NCI-H128 (cell line): ENCODE results near the gene SIN3B.
"Not testable (repeated sequence)": the region's sequence is repeated elsewhere in the genome, so short reads cannot be mapped to it uniquely, and the experiment has no call there.

Experiments
- DNase-seq: peaks from one replicate; lab custom pipeline; 2025; ENCODE audit not compliant: unreplicated experiment; lab: John Stamatoyannopoulos, UW

SIN3B gene

DNA sequence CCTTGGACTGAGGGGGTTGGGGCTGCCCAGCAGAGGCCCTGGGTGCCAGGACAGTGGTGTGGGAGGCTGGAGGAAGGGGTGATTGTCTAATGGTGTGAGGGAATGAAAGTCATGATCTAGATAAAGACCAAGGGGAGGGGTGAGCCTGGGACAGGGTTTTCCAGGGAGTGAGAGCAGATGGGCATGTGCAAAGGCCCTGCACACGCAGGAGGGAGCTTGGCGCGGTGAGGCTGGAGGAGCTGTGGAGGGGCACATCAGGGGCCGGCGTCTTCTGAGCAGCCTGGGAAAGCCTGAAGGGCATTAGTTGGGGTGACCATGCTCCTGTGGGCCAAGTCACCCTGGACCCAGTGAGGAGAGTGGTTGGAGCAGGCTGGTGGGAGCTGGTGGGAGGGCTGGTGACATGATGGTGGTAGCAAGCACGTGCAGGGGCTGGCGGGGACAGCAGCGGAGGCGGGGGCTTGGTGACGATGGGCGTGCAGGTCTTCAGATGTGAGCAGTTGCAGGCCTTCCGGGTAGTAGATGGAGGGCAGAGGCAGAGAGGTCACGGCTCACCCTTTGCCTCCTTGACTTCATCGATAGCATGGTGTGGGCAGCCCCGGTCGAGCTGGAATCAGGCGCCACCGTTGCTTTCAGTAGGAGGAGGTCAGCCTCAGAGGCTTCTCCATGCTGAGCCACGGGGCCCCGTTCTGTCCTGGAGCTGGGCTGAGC lies 39.4 kb downstream of the SIN3B start:
- DNase-seq, result no peak

DNA sequence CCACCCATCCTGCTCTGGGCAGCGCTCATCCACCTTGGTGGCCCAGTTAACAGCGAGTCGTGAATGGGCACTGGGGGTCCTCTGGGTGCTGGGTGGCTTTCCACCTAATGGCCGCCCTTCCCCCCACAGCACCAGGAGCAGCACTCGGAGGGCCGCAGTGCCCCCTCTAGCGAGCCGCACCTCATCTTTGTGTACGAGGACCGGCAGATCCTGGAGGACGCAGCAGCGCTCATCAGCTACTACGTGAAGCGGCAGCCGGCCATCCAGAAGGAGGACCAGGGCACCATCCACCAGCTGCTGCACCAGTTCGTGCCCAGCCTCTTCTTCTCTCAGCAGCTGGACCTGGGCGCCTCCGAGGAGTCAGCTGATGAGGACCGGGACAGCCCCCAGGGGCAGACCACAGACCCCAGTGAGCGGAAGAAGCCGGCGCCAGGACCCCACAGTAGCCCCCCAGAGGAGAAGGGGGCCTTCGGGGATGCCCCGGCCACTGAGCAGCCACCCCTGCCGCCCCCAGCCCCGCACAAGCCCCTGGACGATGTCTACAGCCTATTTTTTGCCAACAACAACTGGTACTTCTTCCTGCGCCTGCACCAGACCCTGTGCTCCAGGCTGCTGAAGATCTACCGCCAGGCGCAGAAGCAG lies 40.3 kb downstream of the SIN3B start:
- no peak for DNase-seq

DNA sequence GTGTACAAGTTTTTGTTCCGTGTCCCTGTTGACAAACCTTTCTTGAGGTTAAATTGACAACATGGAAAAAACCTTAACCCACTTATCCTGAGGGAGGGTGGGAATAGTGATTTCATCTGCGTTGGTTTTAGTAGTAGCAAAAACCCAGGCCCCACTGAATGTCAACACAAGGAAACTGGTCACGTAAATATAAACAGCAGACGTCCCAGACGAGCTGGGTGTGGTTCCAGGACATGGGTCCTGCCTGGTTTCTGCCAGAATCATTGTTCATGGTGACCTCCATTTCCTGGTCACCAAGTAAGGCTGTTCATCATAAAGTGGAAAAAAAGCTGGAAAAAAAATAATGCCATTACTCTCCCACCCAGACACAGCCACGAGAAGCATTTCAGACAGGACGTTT lies 42.7 kb downstream of the SIN3B start:
- DNase-seq, result no peak

- DNase-seq, result no peak
Observed at GRCh38 chr19:16872728-16873127, 43.5 kb downstream of the SIN3B start.

GRCh38 chr19:16873594-16873993 lies 44.4 kb downstream of the SIN3B start:
- DNase-seq, result no peak

GRCh38 chr19:16874250-16874977 lies 45.2 kb downstream of the SIN3B start:
- no peak for DNase-seq

GRCh38 chr19:16874978-16875299 lies 45.7 kb downstream of the SIN3B start:
- DNase-seq, result not testable (repeated sequence)

GRCh38 chr19:16875584-16876555 lies 46.7 kb downstream of the SIN3B start:
- DNase-seq, result no peak

DNA sequence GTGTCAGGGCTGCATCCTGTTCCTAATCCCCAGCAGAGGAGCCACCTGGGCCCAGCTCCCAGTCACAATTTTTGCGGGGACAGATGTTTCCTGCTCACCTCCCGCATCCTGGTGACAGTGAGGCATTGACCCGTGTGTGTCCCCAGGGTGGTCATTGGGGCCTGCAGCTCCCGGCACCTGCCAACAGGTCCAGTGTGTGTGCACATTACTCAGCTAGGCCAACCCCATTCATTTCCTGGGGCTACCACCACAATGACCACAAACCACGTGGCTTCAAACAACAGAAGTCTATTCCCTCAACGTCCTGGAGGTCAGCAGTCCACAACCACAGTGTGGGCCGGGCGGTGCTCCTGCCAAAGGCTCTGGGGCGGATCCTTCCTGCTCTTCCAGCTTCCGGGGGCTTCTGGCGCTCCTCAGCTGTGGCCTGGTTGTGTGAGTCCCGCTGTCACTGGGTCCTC lies 47.7 kb downstream of the SIN3B start:
- no peak for DNase-seq

GRCh38 chr19:16877581-16877980 lies 48.4 kb downstream of the SIN3B start:
- no peak for DNase-seq

DNA sequence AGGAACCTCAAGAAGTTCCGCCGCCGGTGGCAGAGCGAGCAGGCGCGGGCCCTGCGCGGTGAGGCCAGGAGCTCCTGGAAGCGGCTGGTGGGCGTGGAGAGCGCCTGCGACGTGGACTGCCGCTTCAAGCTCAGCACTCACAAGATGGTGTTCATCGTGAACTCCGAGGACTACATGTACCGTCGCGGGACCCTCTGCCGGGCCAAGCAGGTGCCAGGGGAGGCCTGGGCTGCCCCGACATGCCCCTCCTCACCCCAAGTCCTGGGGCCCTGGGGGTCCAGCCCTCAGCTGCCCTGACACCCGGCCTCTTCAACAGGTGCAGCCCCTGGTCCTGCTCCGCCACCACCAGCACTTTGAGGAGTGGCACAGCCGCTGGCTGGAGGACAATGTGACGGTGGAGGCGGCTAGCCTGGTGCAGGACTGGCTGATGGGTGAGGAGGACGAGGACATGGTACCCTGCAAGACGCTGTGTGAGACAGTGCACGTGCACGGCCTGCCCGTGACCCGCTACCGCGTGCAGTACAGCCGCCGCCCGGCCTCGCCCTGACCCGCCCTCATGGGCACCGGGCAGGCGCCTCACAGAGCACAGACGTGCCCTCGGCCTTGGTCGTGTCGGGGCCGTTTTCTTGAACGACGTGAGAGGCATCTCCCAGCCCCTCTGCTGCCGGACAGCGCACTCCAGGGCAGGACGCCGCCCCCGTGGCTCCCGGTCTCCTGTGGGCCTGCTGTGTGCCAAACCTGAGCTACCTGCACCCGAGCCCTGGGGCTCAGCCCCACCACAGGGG lies 49.2 kb downstream of the SIN3B start:
- DNase-seq, result no peak

DNA sequence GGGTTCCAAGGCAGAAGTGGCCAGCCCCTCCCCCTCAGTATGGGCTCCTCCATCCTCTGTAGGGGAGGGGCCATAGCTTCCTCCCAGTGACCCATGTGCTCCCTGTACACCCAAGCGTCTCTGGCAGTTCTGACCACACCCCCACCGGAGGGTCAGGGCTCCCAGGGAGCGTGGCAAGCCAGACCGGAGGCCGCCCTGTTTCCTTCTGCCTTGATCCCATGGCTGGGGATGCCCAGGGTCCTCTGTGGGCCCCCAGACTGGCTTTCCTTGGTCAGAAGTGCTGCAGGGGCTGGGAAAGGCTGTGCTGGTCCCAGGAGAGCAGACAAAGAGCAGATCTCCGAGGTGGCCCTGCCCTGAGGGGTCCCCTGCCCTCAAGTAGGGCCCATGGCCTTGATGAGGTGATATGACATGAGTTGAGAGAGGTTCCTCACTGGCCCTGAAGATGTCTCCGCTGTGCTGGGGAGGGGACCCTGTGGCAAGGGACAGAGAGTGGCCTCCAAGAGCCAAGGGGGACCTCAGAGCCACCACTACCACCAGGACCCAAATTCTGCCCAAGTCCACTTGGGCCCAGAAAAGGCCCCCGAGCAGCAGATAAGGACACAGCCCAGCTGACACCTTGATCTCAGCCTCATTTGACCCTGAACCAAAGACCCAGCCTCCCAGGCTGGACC lies 51.8 kb downstream of the SIN3B start:
- no peak for DNase-seq

GRCh38 chr19:16882146-16882545 lies 52.9 kb downstream of the SIN3B start:
- DNase-seq, result no peak

DNA sequence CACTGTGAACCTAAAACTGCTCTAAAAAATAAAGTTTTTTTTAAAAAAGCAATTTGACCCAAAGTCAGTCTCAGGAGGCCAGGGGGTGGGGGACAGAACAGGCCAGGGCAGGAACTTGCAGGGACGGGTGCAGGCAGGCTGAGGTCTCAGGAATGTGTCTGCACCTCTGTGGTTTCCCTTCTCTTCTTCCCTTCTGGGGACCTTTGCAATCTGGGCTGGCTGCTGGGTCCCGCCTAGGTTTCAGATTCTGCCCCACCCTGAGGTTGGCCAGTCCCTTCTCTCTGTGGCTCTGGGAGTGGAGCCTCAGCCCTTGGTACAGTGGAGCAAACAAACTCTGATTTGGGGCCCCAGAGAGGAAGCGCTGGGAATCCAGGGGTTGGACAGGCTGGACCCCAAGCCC lies 54.3 kb downstream of the SIN3B start:
- no peak for DNase-seq

DNA sequence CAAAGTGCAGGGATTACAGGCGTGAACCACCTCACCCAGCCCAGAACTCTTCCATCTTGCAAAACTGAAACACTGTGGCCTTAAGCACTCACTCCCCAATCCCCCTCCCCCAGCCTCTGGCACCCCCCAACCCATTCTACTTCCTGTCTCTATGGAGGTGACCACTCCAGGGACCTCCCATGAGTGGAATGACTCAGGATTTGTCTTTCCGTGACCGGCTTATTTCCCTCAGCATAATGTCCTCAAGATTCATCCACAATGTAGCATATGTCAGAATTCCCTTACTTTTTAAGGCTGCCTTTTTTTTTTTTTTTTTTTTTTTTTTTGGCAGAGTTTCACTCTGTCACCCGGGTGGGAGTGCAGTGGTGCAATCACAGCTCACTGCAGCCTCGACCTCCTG lies 56.0 kb downstream of the SIN3B start:
- no peak for DNase-seq

DNA sequence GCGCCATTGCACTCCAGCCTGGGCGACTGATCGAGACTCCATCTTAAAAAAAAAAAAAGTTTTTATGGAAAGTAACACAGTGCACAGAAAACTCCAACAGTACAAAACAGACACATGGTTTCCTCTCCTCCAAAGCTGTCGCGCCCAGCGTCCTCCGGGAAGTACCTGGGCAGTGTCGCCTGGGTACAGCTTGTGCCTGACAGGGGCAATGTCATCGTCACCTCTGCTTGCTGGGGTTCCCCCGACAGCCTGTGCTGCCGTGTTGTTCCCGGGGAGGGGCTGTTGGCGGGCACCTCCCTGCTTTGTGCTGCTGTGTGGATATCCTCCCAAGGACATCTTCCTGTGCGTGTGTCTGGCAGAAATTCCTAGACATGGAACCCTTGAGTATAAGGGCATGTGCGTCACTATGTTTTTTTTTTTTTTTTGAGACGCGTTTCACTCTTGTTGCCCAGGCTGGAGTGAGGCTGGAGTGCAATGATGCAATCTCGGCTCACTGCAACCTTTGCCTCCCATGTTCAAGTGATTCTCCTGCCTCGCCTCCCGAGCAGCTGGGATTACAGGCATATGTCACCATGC lies 57.2 kb downstream of the SIN3B start:
- DNase-seq, result no peak

- DNase-seq, result no peak
Observed at GRCh38 chr19:16887353-16888265, 58.4 kb downstream of the SIN3B start.

GRCh38 chr19:16888629-16889365 lies 59.6 kb downstream of the SIN3B start, which contains the start of gene F2RL3:
F2RL3 (plus strand) TSS chr19:16888999; CDS start chr19:16889190, 191 bp downstream.
- no peak for DNase-seq
